ENCODE measurements around the gene PDE4D.

Gene PDE4D

DNA sequence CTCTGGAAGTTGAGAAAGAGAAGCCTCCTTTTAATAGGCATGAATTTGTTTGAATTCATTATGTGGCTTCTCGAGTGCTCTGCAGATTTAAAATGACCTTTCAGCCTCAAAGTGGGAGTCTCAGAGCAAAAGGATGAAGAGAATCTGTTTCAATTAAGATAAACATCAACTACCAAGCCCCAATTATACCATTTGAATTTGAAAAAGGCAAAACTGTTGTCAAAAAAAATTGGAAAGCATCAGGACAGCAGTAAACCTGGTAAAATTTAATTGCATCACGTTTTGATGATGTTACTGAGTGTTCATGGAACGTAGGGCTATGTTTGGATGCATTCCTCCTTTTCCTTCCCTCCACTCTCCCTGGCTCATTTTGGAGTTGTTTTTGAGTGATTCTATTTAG is 637.2 kb downstream of the PDE4D start:
- DNase-seq (ENCODE audit: low read depth in 2 of 2): no peak

GRCh38 chr5:59254055-59254687 is 639.4 kb downstream of the PDE4D start:
- no peak for DNase-seq (ENCODE audit: low read depth in 2 of 2)

- no peak for DNase-seq (ENCODE audit: low read depth in 2 of 2)
Observed at GRCh38 chr5:59253625-59254024, 639.9 kb downstream of the PDE4D start.

- DNase-seq (ENCODE audit: low read depth in 2 of 2): no peak
Observed at GRCh38 chr5:59251627-59252026, 641.9 kb downstream of the PDE4D start.

- no peak for DNase-seq (ENCODE audit: low read depth in 2 of 2)
Observed at GRCh38 chr5:59249726-59250125, 643.8 kb downstream of the PDE4D start.

GRCh38 chr5:59249160-59249559 is 644.4 kb downstream of the PDE4D start:
- DNase-seq (ENCODE audit: low read depth in 2 of 2): no peak

GRCh38 chr5:59246882-59247281 is 646.6 kb downstream of the PDE4D start:
- DNase-seq (ENCODE audit: low read depth in 2 of 2): no peak

DNA sequence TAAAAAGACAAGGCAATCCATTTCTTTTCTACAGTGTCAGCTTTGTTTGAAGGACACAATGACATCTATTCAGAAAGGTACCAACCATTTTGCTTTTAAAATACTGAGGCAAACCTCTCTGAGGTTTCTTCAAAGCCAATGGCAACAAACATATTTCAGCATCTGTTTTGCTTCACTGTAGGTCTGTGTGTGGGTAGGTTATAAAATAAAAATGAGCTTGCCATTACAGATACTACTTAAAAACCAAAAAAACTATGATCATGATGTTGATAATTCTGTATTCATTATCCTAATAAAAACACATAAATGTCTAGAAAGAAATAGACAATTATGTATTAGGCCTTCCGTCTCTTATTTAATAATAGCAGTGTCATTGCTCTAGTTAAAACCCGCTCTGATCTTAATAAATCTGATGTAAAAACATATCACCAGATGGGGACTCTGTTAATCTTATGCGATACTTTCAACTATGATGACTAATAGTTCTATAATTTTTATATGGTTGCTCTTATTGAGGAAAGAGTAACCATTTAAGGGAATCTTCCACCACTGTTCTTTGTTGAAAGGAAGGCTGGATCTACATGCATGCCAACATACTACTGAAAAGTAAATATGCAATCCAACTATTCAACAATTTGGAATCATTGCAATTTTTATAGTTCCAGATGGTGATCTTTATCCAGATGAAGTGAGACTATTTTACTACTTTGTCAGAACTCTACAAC is 647.2 kb downstream of the PDE4D start:
- DNase-seq (ENCODE audit: low read depth in 2 of 2): no peak

- DNase-seq (ENCODE audit: low read depth in 2 of 2): no peak
Observed at GRCh38 chr5:59245198-59245597, 648.3 kb downstream of the PDE4D start.

DNA sequence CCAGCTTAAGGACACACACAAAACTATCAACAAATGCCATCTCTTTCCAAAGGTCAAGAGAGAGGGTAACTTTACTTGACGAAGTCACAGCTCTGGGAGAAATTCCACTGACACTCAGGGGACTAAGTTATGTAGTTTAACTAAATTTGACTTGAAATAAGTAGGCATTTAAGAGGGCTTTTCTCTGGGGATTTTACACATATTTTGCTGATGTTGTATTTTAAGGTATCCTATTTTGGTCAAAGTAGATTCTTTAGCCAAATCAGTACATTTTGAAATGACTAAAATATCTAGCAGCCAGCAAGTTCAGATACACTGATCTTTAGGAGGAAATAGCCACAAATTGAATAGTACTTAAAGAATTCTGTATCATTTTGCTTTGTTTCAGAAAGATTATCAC is 652.0 kb downstream of the PDE4D start:
- no peak for DNase-seq (ENCODE audit: low read depth in 2 of 2)

- no peak for DNase-seq (ENCODE audit: low read depth in 2 of 2)
Observed at GRCh38 chr5:59241119-59241518, 652.4 kb downstream of the PDE4D start.

GRCh38 chr5:59238126-59238902 is 655.2 kb downstream of the PDE4D start:
- DNase-seq (ENCODE audit: low read depth in 2 of 2): no peak

DNA sequence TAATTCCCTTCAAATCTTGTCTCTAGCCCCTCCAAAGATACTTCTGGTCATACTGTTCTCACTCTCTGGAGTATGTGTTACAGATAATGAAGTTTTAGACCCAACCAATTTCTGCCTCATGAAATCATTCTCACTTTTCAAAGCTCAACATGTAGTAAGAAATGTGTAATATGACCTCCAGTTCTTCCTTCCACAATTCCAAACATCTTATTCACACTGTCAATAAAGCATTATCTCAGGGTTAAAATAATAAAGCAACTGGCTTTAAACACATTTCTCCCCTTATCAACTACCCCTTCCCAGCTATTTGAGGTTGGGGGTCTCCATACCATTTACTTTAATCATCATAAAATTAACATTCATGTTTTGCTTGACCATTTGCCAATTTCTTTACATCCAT is 656.5 kb downstream of the PDE4D start:
- DNase-seq (ENCODE audit: low read depth in 2 of 2): no peak

- no peak for DNase-seq (ENCODE audit: low read depth in 2 of 2)
Observed at GRCh38 chr5:59236448-59236847, 657.1 kb downstream of the PDE4D start.

- DNase-seq (ENCODE audit: low read depth in 2 of 2): no peak
Observed at GRCh38 chr5:59234236-59234635, 659.3 kb downstream of the PDE4D start.

- DNase-seq (ENCODE audit: low read depth in 2 of 2): no peak
Observed at GRCh38 chr5:59231221-59231931, 662.1 kb downstream of the PDE4D start.

- DNase-seq (ENCODE audit: low read depth in 2 of 2): no peak
Observed at GRCh38 chr5:59222687-59223511, 670.6 kb downstream of the PDE4D start.

DNA sequence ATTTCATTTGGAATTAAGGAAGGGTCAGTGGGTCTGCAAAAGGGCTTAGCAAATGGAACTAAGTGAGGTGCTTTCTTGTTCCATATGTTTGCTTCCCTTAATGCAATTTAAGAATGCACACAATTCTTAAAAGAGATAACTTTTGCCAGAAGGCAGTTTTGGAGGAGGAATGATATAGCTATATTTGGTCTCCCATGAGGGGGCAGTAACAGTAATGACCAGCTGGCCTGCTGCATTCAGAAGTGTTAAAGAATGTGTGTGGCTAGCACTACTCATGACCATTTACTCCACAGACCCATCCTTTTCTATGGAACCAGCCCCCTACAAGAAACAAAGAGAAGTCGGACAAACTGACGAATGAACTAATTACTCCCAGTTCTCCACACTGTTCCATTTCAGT is 671.8 kb downstream of the PDE4D start:
- no peak for DNase-seq (ENCODE audit: low read depth in 2 of 2)

GRCh38 chr5:59218424-59219045 is 675.0 kb downstream of the PDE4D start:
- no peak for DNase-seq (ENCODE audit: low read depth in 2 of 2)

- no peak for DNase-seq (ENCODE audit: low read depth in 2 of 2)
Observed at GRCh38 chr5:59216841-59217240, 676.7 kb downstream of the PDE4D start.

- no peak for DNase-seq (ENCODE audit: low read depth in 2 of 2)
Observed at GRCh38 chr5:59212596-59212995, 680.9 kb downstream of the PDE4D start.

All from stimulated activated CD8-positive, alpha-beta memory T cell treated with anti-CD3 and anti-CD28 coated beads, Interleukin-7, amount 100 ng/mL, for 1 hour (primary cell).